Measurements from ENCODE around the gene ZNF665. TPM values are rescaled to one million over a fixed set of nuclear protein-coding genes. Genes with fewer than 3 reads are reported as not detected.

The ZNF665 gene
- total RNA-seq (2022; extraction: Qiagen RNA extraction): not detected in 5 replicates

DNA sequence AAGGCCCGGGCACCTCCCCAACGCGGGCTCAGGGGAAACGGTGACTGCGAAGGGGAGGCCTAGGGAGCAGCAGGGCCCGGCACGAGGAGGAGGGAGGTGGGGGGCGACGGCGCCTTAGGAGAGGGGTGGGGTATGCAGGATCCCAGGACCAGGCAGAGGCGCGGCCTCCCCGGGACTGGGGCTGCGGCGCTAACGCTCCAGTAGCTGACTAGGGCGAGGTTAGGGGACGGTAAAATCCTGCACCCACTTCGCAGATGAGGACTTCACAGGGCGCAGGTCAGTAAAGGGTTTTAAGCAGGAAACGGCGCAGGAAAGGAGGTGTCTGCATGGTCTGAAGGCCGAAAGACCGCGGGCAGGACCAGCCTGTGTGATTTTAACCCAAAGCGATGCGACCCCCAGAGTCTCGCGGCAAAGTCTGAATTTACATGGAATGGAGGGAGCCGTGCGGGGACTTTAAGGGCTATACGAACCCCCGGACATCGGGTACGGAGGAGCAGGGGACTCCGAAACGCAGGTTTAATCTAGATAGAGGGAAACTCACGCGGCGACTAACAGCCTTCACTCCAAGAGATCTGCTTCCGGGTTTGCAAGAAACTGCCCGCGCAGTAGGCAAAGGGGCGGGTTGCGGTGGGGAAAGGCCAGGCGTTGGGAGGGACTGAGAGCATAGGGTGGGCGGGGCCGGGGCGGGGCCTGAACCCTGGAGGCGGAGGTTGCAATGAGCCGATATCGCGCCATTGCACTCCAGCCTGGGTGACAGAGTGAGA is at the start of gene ZNF665:
Gene ZNF665, minus strand, starts transcription at position 588 of the 764 bp plus-strand sequence. CDS start 10,460 bp downstream, outside the sequence.

DNA sequence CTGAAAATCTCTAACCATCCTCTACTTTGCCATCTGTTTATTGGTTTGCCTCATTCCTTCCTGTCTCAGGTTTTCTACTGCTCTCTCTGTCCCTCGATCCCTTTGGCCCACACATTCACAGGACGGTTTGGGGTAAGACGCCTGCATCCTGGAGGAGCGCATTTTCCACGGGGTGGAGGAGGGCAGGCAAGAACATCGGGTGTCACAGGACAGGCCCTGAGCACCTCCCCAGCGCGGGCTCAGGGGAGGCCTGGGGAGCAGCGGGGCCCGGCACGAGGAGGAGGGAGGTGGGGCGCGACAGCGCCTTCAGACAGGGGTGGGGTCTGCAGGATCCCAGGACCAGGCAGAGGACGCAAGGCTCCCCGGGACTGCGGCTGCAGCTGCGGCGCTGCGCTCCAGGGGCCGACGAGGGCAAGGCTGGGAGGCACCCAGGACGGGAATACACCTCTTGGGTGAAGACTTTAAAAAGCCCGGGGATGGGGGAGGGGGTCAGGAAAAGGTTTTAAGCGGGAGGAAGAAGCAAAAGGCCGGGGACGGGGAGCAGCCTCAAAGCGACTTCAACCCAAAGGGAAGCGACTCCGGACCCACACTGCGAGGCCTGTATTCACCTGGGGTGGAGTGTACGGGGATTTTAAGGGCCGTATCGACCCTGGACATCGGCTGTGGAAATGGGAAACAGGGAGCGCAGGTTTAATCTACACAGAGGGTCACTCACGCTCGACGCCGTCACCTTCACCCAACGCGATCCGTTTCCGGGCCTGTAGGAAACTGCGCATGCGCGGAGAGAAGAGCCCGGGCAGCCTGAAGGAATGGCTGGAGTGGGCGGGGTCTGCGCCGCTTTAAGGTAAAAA is 60.8 kb downstream of the ZNF665 start, which contains the start of gene ZNF415:
Gene ZNF415, minus strand, starts transcription at position 770 of the 851 bp plus-strand sequence. CDS start 10,234 bp downstream, outside the sequence.

Other genes starting within 250 kb of the ZNF665 start
- 0.04 to 0.10 TPM (median 0.06 TPM) in 4 of 5 replicates, not detected in the other for gene ZNF816, start 230.5 kb downstream of the ZNF665 start, total RNA-seq (2022; extraction: Qiagen RNA extraction)
- 0.03 TPM in 1 of 5 replicates, not detected in the others for gene ERVV-1, start 179.4 kb downstream of the ZNF665 start, total RNA-seq (2022; extraction: Qiagen RNA extraction)
- gene ERVV-2, start 148.6 kb downstream of the ZNF665 start, total RNA-seq (2022; extraction: Qiagen RNA extraction): not detected in 5 replicates
- gene ZNF160, start 89.9 kb downstream of the ZNF665 start, total RNA-seq (2022; extraction: Qiagen RNA extraction): 6.6 to 9.2 TPM (median 6.9 TPM) in 5 replicates
- not detected in 5 replicates for gene ZNF415, start 60.4 kb downstream of the ZNF665 start, total RNA-seq (2022; extraction: Qiagen RNA extraction)
- not detected in 5 replicates for gene ZNF347, start 34.3 kb downstream of the ZNF665 start, total RNA-seq (2022; extraction: Qiagen RNA extraction)
- gene ZNF677, start 61.5 kb upstream of the ZNF665 start, total RNA-seq (2022; extraction: Qiagen RNA extraction): not detected in 5 replicates
- not detected in 5 replicates for gene VN1R2, start 64.9 kb upstream of the ZNF665 start, total RNA-seq (2022; extraction: Qiagen RNA extraction)
- not detected in 5 replicates for gene VN1R4, start 74.4 kb upstream of the ZNF665 start, total RNA-seq (2022; extraction: Qiagen RNA extraction)
- 2.6 to 4.4 TPM (median 3.4 TPM) in 5 replicates for gene ZNF845, start 140.4 kb upstream of the ZNF665 start, total RNA-seq (2022; extraction: Qiagen RNA extraction)
- gene ZNF525, start 172.3 kb upstream of the ZNF665 start, total RNA-seq (2022; extraction: Qiagen RNA extraction): 0.14 to 0.43 TPM (median 0.22 TPM) in 5 replicates
- 3.2 to 5.7 TPM (median 3.5 TPM) in 5 replicates for gene ZNF765, start 201.8 kb upstream of the ZNF665 start, total RNA-seq (2022; extraction: Qiagen RNA extraction)
- gene ZNF761, start 238.6 kb upstream of the ZNF665 start, total RNA-seq (2022; extraction: Qiagen RNA extraction): 6.8 to 7.8 TPM (median 6.9 TPM) in 5 replicates

Measured in A549 treated with AZD2906 at 1 μM for 4 hours (cell line).